B cell (primary cell): ENCODE data around the gene L3MBTL3. TPM values are rescaled to one million over a fixed set of nuclear protein-coding genes. Genes with fewer than 3 reads are reported as not detected.
A peak's percentile ranks its signal among the peaks of the same experiment; 100 is the strongest.

Source experiments
- ATAC-seq: fragments of 200-7000 bp; cut with Tn5 transposase; one replicate; pipeline ENCODE4 v1.10.0; 2021; ENCODE audit warnings: low read depth, mild to moderate bottlenecking, moderate number of reproducible peaks, moderate library complexity
- CTCF ChIA-PET: fragments of 350-600 bp; sonication (Branson Sonifier 250); formaldehyde crosslinking; loops from one replicate; lab custom pipeline; 2021; ENCODE audit warnings: antibody characterized with exemption, inconsistent platforms; lab: Charles Lee
- POLR2A ChIA-PET: fragments of 350-600 bp; sonication (Branson Sonifier 250); formaldehyde crosslinking; loops from one replicate; lab custom pipeline; 2021; ENCODE audit warnings: antibody characterized with exemption; lab: Charles Lee
- DNase-seq: peaks from one replicate; pipeline ENCODE4 v3.0.0; 2013
- H2AFZ ChIP-seq: 2 replicates; pipeline ENCODE4 v1.6.1; 2012; ENCODE audit warnings: mild to moderate bottlenecking, low read depth, low read length; ENCODE audit not compliant: insufficient read depth, poor library complexity, severe bottlenecking
- H3K27ac ChIP-seq, 2 donors: 1 replicate in 1 of 2; 2 replicates in 1 of 2; pipeline ENCODE4 v1.5.1; 2012 to 2013; ENCODE audit warnings: low read length in 2 of 2, mild to moderate bottlenecking in 2 of 2, moderate library complexity in 1 of 2
- H3K27me3 ChIP-seq, 4 experiments: fragments of 200-600 bp in 1 of 4; sonication (generic) in 1 of 4; replicated peaks in 1 of 4; 1 replicate in 2 of 4; 2 replicates in 2 of 4; pipeline versions ENCODE4 v1.6.1 to v1.7.0; 2013 to 2016; ENCODE audit warnings: low read length in 3 of 4, mild to moderate bottlenecking in 2 of 4, mixed read lengths in 1 of 4, moderate library complexity in 1 of 4; ENCODE audit not compliant: insufficient read depth in 4 of 4, control insufficient read depth in 3 of 4; ENCODE audit errors: control extremely low read depth in 1 of 4
- H3K36me3 ChIP-seq, 2 experiments: replicated peaks in 1 of 2; 1 replicate in 1 of 2; 2 replicates in 1 of 2; pipeline versions ENCODE4 v1.6.1 to v1.7.1; 2013; ENCODE audit warnings: low read length in 1 of 2; ENCODE audit not compliant: insufficient read depth in 2 of 2, control insufficient read depth in 1 of 2; ENCODE audit errors: control extremely low read depth in 1 of 2, extremely low read depth in 1 of 2
- H3K4me1 ChIP-seq, 2 donors: fragments of 200-600 bp in 1 of 2; sonication (generic) in 1 of 2; 1 replicate in 1 of 2; 2 replicates in 1 of 2; pipeline versions ENCODE4 v1.5.1 to v1.6.1; 2013 to 2017; ENCODE audit warnings: low read length in 2 of 2; ENCODE audit not compliant: control insufficient read depth in 2 of 2, insufficient read depth in 2 of 2
- H3K4me2 ChIP-seq: replicated peaks from 2 replicates; pipeline ENCODE3; 2012; ENCODE audit warnings: mild to moderate bottlenecking, low read depth, low read length; ENCODE audit not compliant: poor library complexity, severe bottlenecking
- H3K4me3 ChIP-seq, 5 experiments: fragments of 200-600 bp in 1 of 5; sonication (generic) in 1 of 5; 1 replicate in 3 of 5; 2 replicates in 2 of 5; pipeline versions ENCODE4 v1.5.1 to v1.7.0; 2011 to 2016; ENCODE audit warnings: low read length in 4 of 5, mild to moderate bottlenecking in 4 of 5, low read depth in 2 of 5, control low read depth in 1 of 5, moderate library complexity in 1 of 5; ENCODE audit not compliant: insufficient read depth in 1 of 5; ENCODE audit errors: control extremely low read depth in 1 of 5, extremely low read depth in 1 of 5
- H3K79me2 ChIP-seq: fragments of 200-600 bp; sonication (generic); one replicate; pipeline ENCODE4 v1.6.0; 2016; ENCODE audit warnings: low read length; ENCODE audit not compliant: control insufficient read depth, insufficient read depth
- H3K9ac ChIP-seq: fragments of 200-600 bp; sonication (generic); 2 replicates; pipeline ENCODE4 v1.6.1; 2017; ENCODE audit warnings: mild to moderate bottlenecking, low read length, moderate library complexity
- H3K9me3 ChIP-seq, 3 donors: one replicate each; pipeline versions ENCODE4 v1.6.1 to v1.7.1; 2013; ENCODE audit warnings: low read length in 2 of 3; ENCODE audit not compliant: control insufficient read depth in 2 of 3, insufficient read depth in 1 of 3; ENCODE audit errors: control extremely low read depth in 1 of 3
- H4K20me1 ChIP-seq: 2 replicates; pipeline ENCODE4 v1.6.0; 2012; ENCODE audit warnings: mild to moderate bottlenecking, low read length; ENCODE audit not compliant: insufficient read depth, control insufficient read depth, poor library complexity, severe bottlenecking
- H3K27ac Mint-ChIP-seq: one replicate; pipeline ENCODE4 v1.8.0; 2021; ENCODE audit warnings: mixed read lengths
- H3K27me3 Mint-ChIP-seq: one replicate; pipeline ENCODE4 v1.8.0; 2021; ENCODE audit warnings: mixed read lengths
- H3K4me1 Mint-ChIP-seq: one replicate; pipeline ENCODE4 v1.8.0; 2021; ENCODE audit warnings: mixed read lengths
- H3K4me3 Mint-ChIP-seq: one replicate; pipeline ENCODE4 v1.8.0; 2021; ENCODE audit warnings: mixed read lengths
- H3K9me3 Mint-ChIP-seq: one replicate; pipeline ENCODE4 v1.8.0; 2022; ENCODE audit warnings: mixed read lengths; ENCODE audit not compliant: insufficient read depth
- EZH2 ChIP-seq: IDR thresholded peaks from 2 replicates; pipeline ENCODE4 v1.6.1; 2012; ENCODE audit warnings: borderline replicate concordance, low read depth, mild to moderate bottlenecking, moderate library complexity, low read length; ENCODE audit not compliant: insufficient read depth, poor library complexity, severe bottlenecking
- WGBS: methylation state at CpG from one replicate; pipeline ENCODE4 v1.1.5; 2013; ENCODE audit warnings: missing lambda C conversion rate; ENCODE audit not compliant: insufficient coverage; 5-methylcytosine and 5-hydroxymethylcytosine counted together
- intact Hi-C: fragments of 100-400 bp; cut with micrococcal nuclease; formaldehyde crosslinking; loops from one replicate; pipeline ENCODE4 v1.10.0; 2022
- polyA plus RNA-seq: library from polyadenylated mRNA; depleted of rRNA; stranded (reverse); fragments of >200 nt; gene quantifications from 2 replicates; pipeline ENCODE4 v1.2.3, GENCODE V29; 2012
- total RNA-seq, 2 donors: library from RNA; stranded (reverse); fragments of 120-200 nt in 1 of 2; gene quantifications; 1 replicate in 1 of 2; 2 replicates in 1 of 2; pipeline versions ENCODE4 v1.2.3 to v1.2.4, GENCODE V29; 2013 to 2022
- TF ChIP-seq, protein P1 (sequence below): fragments of 200-600 bp; IDR thresholded peaks from one replicate; pipeline ENCODE4 v1.8.0; 2022; ENCODE audit warnings: antibody characterized with exemption, mild to moderate bottlenecking

L3MBTL3 gene
- total and polyA plus RNA-seq, 2 donors (not counting 1 experiment from before 2014, with no cell fraction given): 28.0 to 46.4 TPM

DNA sequence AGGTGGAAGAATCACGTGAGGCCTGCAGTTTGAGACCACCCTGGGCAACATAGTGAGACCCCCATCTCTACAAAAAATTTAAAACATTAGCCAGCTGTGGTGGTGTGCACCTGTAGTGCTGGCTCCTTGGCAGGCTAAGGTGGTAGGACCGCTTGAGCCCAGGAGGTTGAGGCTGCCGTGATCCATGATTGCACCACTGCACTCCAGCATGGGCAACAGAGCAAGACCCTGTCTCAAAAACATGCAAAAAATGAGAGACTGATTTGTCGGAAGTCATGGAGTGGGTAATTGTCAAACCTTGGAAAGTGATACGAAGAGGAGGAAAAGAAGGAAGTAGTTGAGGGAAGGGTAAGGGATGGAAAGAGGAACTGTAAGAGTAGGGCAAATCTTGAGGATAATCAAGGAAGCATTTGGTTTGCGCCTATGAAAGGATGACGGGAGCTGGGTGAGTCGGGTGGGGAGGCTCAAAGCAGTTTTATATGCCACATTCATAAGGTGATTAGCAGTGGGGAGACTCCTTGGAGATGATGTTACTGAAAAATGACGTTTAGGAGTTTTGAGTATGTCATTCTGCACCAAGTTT lies 14.5 kb downstream of the L3MBTL3 start:
- no peaks in the 10 kb centered on the region for H3K9me3 ChIP-seq
- peak overlapping the region; percentile 13 for H3K27ac Mint-ChIP-seq
- no peaks in the 10 kb centered on the region for H3K9me3 Mint-ChIP-seq
- intact Hi-C loops: no loop called here
- ChIA-PET CTCF (interaction anchor here (1.0 to 2.8 kb wide), 3 partner anchors 9 to 435 kb away, joined by 4 to 8 read pairs (median 7); no protein-coding TSS in a partner anchor), POLR2A (no interaction called here)
- H3K79me2 ChIP-seq: peaks cover 96% of the 10 kb centered on the region
- WGBS: 89% methylated on average over 8 of the region's 9 CpGs
- TF ChIP-seq EZH2: no peak
- TF ChIP-seq, protein P1, sequence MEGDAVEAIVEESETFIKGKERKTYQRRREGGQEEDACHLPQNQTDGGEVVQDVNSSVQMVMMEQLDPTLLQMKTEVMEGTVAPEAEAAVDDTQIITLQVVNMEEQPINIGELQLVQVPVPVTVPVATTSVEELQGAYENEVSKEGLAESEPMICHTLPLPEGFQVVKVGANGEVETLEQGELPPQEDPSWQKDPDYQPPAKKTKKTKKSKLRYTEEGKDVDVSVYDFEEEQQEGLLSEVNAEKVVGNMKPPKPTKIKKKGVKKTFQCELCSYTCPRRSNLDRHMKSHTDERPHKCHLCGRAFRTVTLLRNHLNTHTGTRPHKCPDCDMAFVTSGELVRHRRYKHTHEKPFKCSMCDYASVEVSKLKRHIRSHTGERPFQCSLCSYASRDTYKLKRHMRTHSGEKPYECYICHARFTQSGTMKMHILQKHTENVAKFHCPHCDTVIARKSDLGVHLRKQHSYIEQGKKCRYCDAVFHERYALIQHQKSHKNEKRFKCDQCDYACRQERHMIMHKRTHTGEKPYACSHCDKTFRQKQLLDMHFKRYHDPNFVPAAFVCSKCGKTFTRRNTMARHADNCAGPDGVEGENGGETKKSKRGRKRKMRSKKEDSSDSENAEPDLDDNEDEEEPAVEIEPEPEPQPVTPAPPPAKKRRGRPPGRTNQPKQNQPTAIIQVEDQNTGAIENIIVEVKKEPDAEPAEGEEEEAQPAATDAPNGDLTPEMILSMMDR: no peak
- ATAC-seq: no peak
- H3K27me3 ChIP-seq: no peaks in the 10 kb centered on the region
- peaks cover 0 to 20% of the 10 kb centered on the region in 2 experiments for H3K36me3 ChIP-seq
- no peak overlapping the region for H3K4me3 ChIP-seq
- no peak overlapping the region for H3K27ac ChIP-seq
- peaks cover 59% of the 10 kb centered on the region for H3K4me1 Mint-ChIP-seq
- H3K4me3 Mint-ChIP-seq: no peak overlapping the region
- peaks cover 10 to 18% of the 10 kb centered on the region in 2 donors for H3K4me1 ChIP-seq
- no peak overlapping the region for H3K9ac ChIP-seq
- H4K20me1 ChIP-seq: peaks cover 53% of the 10 kb centered on the region
- DNase-seq: no peak
- no peak overlapping the region for H3K4me2 ChIP-seq
- no peaks in the 10 kb centered on the region for H3K27me3 Mint-ChIP-seq
- H2AFZ ChIP-seq: no peak overlapping the region

DNA sequence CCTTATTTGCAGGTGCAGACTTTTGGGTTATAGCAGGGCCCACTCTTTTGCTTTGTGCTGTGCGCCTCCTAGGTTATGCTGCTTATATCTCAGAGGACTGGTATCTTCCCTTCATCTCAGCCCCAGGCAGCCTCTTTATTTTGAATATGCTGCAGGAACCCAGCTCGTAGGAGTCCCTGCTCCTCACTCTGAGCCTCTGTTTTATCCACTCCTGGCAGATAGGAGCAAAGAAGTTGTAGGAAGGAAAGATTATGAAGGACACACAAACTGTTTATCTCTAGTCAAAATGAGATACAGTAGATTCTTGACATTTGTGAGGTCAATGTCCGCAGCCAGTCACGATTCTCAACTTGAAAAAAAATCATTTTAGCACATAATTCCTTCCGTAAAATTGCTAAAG lies 15.6 kb downstream of the L3MBTL3 start:
- Histone ChIP-seq H3K9me3 (no peaks in the 10 kb centered on the region), H3K27me3 (no peaks in the 10 kb centered on the region), H3K36me3 (peaks cover 0 to 20% of the 10 kb centered on the region in 2 experiments), H3K79me2 (peaks cover 99% of the 10 kb centered on the region), H3K4me2 (no peak overlapping the region), H2AFZ (no peak overlapping the region), H3K27ac (no peak overlapping the region), H4K20me1 (peaks cover 56% of the 10 kb centered on the region), H3K4me3 (no peak overlapping the region), H3K9ac (no peak overlapping the region), H3K4me1 (peaks cover 4 to 7% of the 10 kb centered on the region in 2 donors)
- no peak for DNase-seq
- peaks cover 56% of the 10 kb centered on the region for H3K4me1 Mint-ChIP-seq
- TF ChIP-seq, protein P1: no peak
- TF ChIP-seq EZH2: no peak
- no peaks in the 10 kb centered on the region for H3K9me3 Mint-ChIP-seq
- H3K27ac Mint-ChIP-seq: no peak overlapping the region
- H3K4me3 Mint-ChIP-seq: no peak overlapping the region
- intact Hi-C loops: no loop called here
- ATAC-seq: no peak
- 86% methylated on average over 1 of the region's 5 CpGs for WGBS
- CTCF ChIA-PET: interaction anchor here (1.7 kb wide), 1 partner anchor 12 kb away, joined by 7 read pairs; no protein-coding TSS in a partner anchor
- POLR2A ChIA-PET: no interaction called here
- H3K27me3 Mint-ChIP-seq: no peaks in the 10 kb centered on the region
